IPS-20b (cell line): Measurements from ENCODE around the gene DHDDS.
A peak's percentile ranks its signal among the peaks of the same experiment; 100 is the strongest.

Experiments used
- H3K27ac ChIP-seq: one replicate; pipeline ENCODE4 v1.5.1; 2013; ENCODE audit warnings: low read length
- H3K27me3 ChIP-seq: 2 replicates; pipeline ENCODE4 v1.6.1; 2013; ENCODE audit warnings: mild to moderate bottlenecking, low read length, inconsistent platforms; ENCODE audit not compliant: insufficient read depth
- H3K36me3 ChIP-seq: 2 replicates; pipeline ENCODE4 v1.6.1; 2013; ENCODE audit warnings: low read depth, mild to moderate bottlenecking, inconsistent platforms, low read length, moderate library complexity; ENCODE audit not compliant: insufficient read depth
- H3K4me1 ChIP-seq: 2 replicates; pipeline ENCODE4 v1.6.1; 2013; ENCODE audit warnings: mild to moderate bottlenecking, control low read depth, inconsistent platforms, low read length, moderate library complexity; ENCODE audit not compliant: insufficient read depth
- H3K4me3 ChIP-seq: 2 replicates; pipeline ENCODE4 v1.5.1; 2013; ENCODE audit warnings: mild to moderate bottlenecking, low read length, inconsistent platforms
- H3K9ac ChIP-seq: 2 replicates; pipeline ENCODE4 v1.6.1; 2013; ENCODE audit warnings: low read depth, mild to moderate bottlenecking, inconsistent platforms, low read length, moderate library complexity
- H3K9me3 ChIP-seq: 2 replicates; pipeline ENCODE4 v1.6.1; 2013; ENCODE audit warnings: mild to moderate bottlenecking, low read depth, low read length, inconsistent platforms; ENCODE audit not compliant: insufficient read depth

The DHDDS gene

DNA sequence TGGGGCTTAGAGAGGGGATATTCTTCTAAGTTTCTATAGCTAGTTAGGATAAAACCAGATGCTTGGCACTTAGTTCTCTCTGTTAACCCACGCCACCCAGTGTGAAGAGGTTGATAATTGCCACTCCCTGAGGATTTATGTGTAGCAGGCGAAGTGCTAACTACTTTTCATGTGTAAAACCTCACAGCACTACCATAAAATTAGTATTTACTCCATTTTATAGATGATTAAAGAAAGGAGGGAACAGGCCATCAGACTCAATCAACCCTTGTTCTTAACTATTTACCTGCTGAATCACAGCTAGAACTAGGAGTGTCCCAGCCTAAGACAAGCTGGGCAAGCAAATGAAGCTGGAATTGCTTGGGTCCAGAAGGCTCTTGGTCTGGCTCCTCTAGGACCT is 12.6 kb upstream of the DHDDS start:
- Histone ChIP-seq H3K27me3 (no peaks in the 10 kb centered on the region), H3K9me3 (no peaks in the 10 kb centered on the region), H3K9ac (peak overlapping the region; percentile 74), H3K4me3 (peak overlapping the region; percentile 64), H3K36me3 (peaks cover 84% of the 10 kb centered on the region), H3K4me1 (peaks cover 49% of the 10 kb centered on the region), H3K27ac (peak overlapping the region; percentile 71)

GRCh38 chr1:26429721-26430120 is 2.4 kb upstream of the DHDDS start:
- no peaks in the 10 kb centered on the region for H3K27me3 ChIP-seq
- peak overlapping the region; percentile 51; the same call in 1 of the 2 replicates for H3K4me3 ChIP-seq
- H3K9ac ChIP-seq, result peak overlapping the region; percentile 59
- H3K4me1 ChIP-seq, result peaks cover 21% of the 10 kb centered on the region; the same call in 1 of the 2 replicates
- no peaks in the 10 kb centered on the region for H3K9me3 ChIP-seq
- no peak overlapping the region for H3K27ac ChIP-seq
- peaks cover 62% of the 10 kb centered on the region for H3K36me3 ChIP-seq

- Histone ChIP-seq H3K27ac (no peak overlapping the region), H3K36me3 (peaks cover 37% of the 10 kb centered on the region), H3K9me3 (no peaks in the 10 kb centered on the region), H3K4me1 (peaks cover 13% of the 10 kb centered on the region; the same call in 1 of the 2 replicates), H3K9ac (peak overlapping the region; percentile 92), H3K27me3 (no peaks in the 10 kb centered on the region), H3K4me3 (peak overlapping the region; percentile 94)
Observed at GRCh38 chr1:26432793-26433192, 672 bp downstream of the DHDDS start.

GRCh38 chr1:26434161-26434752 is 2.1 kb downstream of the DHDDS start:
- no peak overlapping the region for H3K27ac ChIP-seq

GRCh38 chr1:26438041-26438440 is 5.9 kb downstream of the DHDDS start:
- no peak overlapping the region for H3K4me3 ChIP-seq
- no peak overlapping the region for H3K27ac ChIP-seq
- no peaks in the 10 kb centered on the region for H3K27me3 ChIP-seq
- H3K9me3 ChIP-seq, result no peaks in the 10 kb centered on the region
- H3K9ac ChIP-seq, result no peak overlapping the region
- H3K4me1 ChIP-seq, result no peaks in the 10 kb centered on the region; the same call in 1 of the 2 replicates
- H3K36me3 ChIP-seq, result peaks cover 49% of the 10 kb centered on the region

More at GRCh38 chr1:26434161-26434752, 2.1 kb downstream of the DHDDS start:
- no peak overlapping the region for H3K9ac ChIP-seq
- no peak overlapping the region for H3K4me3 ChIP-seq
- H3K9me3 ChIP-seq, result no peaks in the 10 kb centered on the region
- peaks cover 10% of the 10 kb centered on the region; the same call in 1 of the 2 replicates for H3K4me1 ChIP-seq
- H3K27me3 ChIP-seq, result no peaks in the 10 kb centered on the region
- peaks cover 38% of the 10 kb centered on the region for H3K36me3 ChIP-seq

DNA sequence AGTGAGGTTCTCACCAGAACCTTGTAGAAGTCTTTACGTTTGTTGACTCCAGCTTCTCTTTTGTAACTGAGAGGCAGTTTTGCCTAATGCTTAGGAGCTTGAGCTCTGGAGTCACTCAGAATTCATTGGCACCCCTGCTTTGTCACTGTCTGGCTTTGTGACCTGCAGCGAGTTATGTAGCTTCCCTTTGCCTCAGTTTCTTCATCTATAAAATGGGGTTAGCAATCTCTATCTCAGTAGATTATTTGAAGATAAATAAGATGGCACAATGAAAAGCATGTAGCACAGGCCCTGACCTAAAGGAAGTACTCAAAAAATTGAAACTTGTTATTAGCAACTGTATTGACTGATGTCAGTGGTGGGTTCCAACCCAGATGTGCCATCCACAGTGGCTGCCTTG is 8.1 kb downstream of the DHDDS start:
- Histone ChIP-seq H3K4me1 (no peaks in the 10 kb centered on the region), H3K27ac (no peak overlapping the region), H3K4me3 (no peak overlapping the region), H3K36me3 (peaks cover 66% of the 10 kb centered on the region), H3K9ac (no peak overlapping the region), H3K27me3 (no peaks in the 10 kb centered on the region), H3K9me3 (no peaks in the 10 kb centered on the region)

- no peaks in the 10 kb centered on the region for H3K4me1 ChIP-seq
- H3K4me3 ChIP-seq, result no peak overlapping the region
- H3K36me3 ChIP-seq, result peaks cover 69% of the 10 kb centered on the region
- no peaks in the 10 kb centered on the region for H3K27me3 ChIP-seq
- H3K9ac ChIP-seq, result no peak overlapping the region
- no peaks in the 10 kb centered on the region for H3K9me3 ChIP-seq
- no peak overlapping the region for H3K27ac ChIP-seq
Observed at GRCh38 chr1:26449868-26450267, 17.7 kb downstream of the DHDDS start.

DNA sequence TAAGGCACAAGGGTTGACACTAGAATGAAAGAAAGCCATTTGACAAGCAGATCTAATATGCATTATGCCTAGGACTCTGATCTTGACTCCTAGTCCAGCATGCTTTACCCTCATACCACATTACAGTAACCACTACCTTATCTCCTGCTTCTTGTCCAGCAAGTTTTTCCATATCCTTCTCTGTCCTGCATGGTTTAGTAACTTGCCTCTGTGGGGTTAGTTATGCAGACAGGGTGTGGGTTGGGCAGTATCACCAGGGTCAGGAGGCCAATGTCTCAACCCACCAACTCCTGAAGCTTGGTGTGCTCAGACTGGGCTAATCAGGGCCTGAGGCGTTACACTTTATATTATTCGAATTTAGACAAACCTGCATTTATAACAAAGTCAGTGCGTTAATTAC is 18.8 kb downstream of the DHDDS start:
- H3K36me3 ChIP-seq, result peaks cover 74% of the 10 kb centered on the region
- H3K27ac ChIP-seq, result no peak overlapping the region
- no peaks in the 10 kb centered on the region for H3K4me1 ChIP-seq
- no peaks in the 10 kb centered on the region for H3K27me3 ChIP-seq
- H3K9ac ChIP-seq, result no peak overlapping the region
- no peak overlapping the region for H3K4me3 ChIP-seq
- no peaks in the 10 kb centered on the region for H3K9me3 ChIP-seq

GRCh38 chr1:26452459-26453183 is 20.5 kb downstream of the DHDDS start:
- Histone ChIP-seq H3K27me3 (no peaks in the 10 kb centered on the region), H3K27ac (no peak overlapping the region), H3K9me3 (no peaks in the 10 kb centered on the region), H3K36me3 (peaks cover 67% of the 10 kb centered on the region), H3K4me3 (no peak overlapping the region), H3K9ac (no peak overlapping the region), H3K4me1 (no peaks in the 10 kb centered on the region)

- no peak overlapping the region for H3K4me3 ChIP-seq
- H3K4me1 ChIP-seq, result no peaks in the 10 kb centered on the region
- no peak overlapping the region for H3K27ac ChIP-seq
- no peaks in the 10 kb centered on the region for H3K27me3 ChIP-seq
- H3K9ac ChIP-seq, result no peak overlapping the region
- peaks cover 78% of the 10 kb centered on the region for H3K36me3 ChIP-seq
- H3K9me3 ChIP-seq, result no peaks in the 10 kb centered on the region
Observed at GRCh38 chr1:26459148-26459547, 27.0 kb downstream of the DHDDS start.

DNA sequence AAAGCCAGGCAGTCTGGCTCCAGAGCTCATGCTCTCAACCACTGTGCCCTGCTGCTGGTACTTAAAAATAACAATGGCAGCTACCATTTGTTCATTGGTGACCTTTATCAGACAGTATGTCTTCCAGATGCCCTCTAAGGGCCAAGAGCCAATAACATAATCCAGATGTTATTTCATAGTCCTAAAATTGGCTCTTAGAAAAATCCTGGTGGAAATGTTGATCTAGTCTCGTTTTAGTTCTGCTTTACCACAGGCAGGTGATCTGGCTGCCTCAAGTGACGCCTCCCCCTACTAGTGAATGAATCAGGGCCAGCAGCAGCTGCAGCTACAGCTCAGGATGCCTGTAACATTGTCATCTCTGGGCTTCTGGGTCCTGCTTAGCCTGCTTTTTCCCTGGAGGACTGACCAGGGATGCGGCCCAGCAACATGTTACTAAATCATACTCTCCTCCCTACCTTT is 27.5 kb downstream of the DHDDS start:
- H3K9ac ChIP-seq, result no peak overlapping the region
- H3K9me3 ChIP-seq, result no peaks in the 10 kb centered on the region
- no peaks in the 10 kb centered on the region for H3K4me1 ChIP-seq
- no peak overlapping the region for H3K27ac ChIP-seq
- H3K36me3 ChIP-seq, result peaks cover 82% of the 10 kb centered on the region
- no peaks in the 10 kb centered on the region for H3K27me3 ChIP-seq
- H3K4me3 ChIP-seq, result no peak overlapping the region

- peaks cover 60% of the 10 kb centered on the region for H3K36me3 ChIP-seq
- H3K4me1 ChIP-seq, result peaks cover 10% of the 10 kb centered on the region; the same call in 1 of the 2 replicates
- peaks cover 8% of the 10 kb centered on the region; the same call in 1 of the 2 replicates for H3K27me3 ChIP-seq
- H3K4me3 ChIP-seq, result no peak overlapping the region
- H3K27ac ChIP-seq, result no peak overlapping the region
- no peak overlapping the region for H3K9ac ChIP-seq
- no peaks in the 10 kb centered on the region for H3K9me3 ChIP-seq
Observed at GRCh38 chr1:26468911-26469310, 36.8 kb downstream of the DHDDS start.
